NCI-H2029 treated with DMSO at 0.1 percent for 48 hours (cell line): ENCODE measurements around the gene OR4F6.
A peak's percentile ranks its signal among the peaks of the same experiment; 100 is the strongest.
"Not testable (repeated sequence)": the region's sequence is repeated elsewhere in the genome, so short reads cannot be mapped to it uniquely, and the experiment has no call there.

Experiments
- DNase-seq: peaks from one replicate; lab custom pipeline; 2025; lab: John Stamatoyannopoulos, UW

The OR4F6 gene, protein sequence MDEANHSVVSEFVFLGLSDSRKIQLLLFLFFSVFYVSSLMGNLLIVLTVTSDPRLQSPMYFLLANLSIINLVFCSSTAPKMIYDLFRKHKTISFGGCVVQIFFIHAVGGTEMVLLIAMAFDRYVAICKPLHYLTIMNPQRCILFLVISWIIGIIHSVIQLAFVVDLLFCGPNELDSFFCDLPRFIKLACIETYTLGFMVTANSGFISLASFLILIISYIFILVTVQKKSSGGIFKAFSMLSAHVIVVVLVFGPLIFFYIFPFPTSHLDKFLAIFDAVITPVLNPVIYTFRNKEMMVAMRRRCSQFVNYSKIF

DNA sequence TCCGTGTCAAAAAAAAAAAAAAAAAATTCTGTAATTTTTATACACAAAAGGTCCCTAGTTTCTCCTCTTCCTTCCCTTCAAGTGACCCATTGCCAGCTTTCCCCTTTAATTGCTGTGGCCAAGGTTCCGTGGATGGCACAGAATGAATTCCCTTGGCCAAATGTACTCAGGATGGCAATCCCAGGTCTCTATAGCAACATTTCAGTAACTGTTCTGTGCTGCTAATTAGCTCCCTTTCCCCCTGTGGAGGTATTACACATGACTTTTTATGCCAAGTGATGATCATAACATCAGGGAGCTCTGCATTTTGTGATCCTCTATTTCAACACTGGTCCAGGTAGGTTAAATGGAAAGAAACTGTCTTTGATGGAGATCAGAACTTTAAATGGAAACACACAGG, at the start of gene OR4F6:
Gene OR4F6 (plus strand): TSS at position 301 of the 400 bp plus-strand sequence. CDS start 2,211 bp downstream, outside the sequence.
- DNase-seq, result no peak

DNA sequence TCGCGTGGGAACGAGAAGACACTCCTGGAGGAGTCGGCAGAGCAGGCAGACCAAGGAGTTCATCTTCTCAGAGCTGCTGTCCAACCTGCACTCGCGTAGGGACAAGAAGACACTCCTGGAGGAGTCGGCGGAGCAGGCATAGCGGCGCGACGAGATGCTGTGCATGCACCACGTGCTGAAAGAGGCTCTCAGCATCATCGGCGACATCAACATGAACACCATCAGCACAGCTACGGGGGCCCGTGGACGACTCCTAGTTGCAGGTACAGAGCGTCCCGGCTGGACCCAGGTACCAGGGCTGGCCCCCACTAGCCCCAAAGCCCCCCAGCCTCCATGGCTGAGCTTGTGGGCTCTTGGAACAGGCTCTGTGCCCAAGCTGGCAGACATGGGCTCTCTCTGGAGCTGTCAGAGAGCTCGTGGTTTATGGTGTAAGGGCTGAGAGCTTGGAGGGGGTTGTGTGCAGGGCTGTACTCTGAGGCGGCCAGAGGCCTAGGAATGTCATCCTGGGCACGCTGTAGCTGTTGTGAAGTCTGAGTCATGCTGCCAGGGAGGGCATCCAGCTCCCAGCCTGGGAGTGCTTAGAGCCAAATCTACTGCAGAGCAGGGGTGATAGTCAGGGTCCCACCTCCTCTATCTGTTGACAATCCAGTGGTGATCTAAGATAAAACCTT, 38.5 kb upstream of the OR4F6 start:
- not testable (repeated sequence) for DNase-seq

DNA sequence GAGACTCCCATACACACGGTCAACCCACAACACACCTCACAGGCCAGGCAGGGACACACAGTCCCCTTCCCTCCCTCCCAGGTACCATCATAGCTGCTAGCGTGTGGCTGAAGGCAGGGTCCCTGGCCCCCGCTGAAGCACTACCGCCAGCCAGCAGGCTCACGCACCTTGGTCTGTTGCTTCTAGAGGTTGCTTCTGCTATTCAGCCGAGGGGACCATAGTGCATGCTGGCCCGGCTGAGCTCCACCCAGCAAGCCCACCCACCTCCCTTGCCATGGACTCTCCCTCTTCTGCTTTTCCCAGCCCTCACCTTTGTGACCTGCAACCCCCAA, 38.0 kb upstream of the OR4F6 start:
- not testable (repeated sequence) for DNase-seq

DNA sequence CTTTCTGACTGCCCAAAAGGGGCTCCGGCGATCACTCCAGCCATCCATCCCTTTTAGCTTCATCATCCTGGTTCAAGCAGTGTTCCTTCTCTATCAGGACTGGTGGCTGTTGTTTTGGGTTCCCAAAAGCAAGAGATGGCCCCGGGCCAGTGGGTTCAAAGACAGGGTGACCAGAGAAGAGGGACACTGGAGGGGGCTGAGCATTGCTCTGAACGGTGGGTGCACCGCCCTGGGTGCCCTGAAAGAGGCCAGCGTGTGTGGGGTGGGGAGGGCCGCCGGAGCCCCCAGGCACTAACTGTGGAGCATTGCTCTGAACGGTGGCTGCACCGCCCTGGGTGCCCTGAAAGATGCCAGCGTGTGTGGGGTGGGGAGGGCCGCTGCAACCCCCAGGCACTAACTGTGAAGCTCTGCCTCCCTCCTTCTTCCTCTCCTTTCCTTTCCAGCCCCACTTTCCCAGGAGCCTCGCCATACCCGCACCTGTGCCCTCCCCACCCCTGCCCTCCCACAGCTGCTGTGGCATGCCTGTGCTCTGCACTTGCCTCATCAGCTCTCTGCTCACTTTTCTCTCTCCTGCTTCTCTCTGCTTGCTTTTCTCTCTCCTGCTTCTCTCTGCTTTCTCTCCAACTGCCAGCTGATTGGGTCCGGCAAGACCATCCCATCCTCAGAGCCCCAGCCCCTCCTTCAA, 37.4 kb upstream of the OR4F6 start:
- DNase-seq, result no peak

DNA sequence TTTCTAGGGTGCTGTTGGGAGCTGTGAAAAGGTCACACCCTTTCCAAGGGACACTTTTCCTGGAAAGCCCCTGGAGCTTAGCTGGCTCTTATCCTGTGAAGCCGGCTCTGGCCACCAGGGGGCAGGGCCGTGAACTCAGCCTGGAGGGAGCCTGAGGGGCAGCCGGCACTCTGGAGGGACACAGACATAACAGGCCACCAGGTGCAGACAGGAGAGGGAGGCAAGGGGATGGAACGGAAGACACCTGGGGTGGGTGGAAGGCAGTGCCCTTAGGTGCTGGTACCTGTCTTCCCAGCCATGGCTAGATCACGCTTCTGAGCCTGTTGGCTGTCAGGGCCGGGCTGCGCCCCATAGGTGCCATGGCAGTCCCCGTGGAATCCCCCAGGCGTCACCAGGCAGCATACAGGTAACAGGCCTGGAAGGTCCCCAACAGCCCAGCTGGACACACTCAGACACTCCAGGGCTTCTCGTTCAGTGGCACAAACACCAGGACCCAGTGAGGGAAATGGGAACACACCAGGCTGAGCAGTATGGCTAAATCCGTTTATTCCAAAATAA, 36.1 kb upstream of the OR4F6 start:
- DNase-seq, result not testable (repeated sequence)

DNA sequence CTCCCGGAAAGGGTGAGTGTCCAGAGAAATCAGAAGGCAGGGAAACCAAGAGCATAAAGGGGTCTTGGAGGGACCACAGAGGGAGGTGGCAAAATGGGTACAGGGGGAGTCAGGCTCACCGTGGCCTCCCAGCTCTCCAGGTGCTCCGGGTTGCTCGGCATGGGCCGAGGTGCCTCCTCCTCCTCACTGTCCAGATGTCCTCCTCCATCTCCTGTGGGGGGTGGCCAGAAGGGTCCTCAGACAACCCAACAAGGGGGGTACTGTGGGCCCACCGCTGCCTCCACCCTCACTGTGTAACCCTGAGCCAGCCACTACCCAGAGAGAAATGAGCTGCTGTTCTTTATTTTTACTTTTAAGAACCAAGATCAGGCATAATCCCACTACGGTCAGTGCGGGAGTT, 30.4 kb upstream of the OR4F6 start:
- DNase-seq, result no peak

DNA sequence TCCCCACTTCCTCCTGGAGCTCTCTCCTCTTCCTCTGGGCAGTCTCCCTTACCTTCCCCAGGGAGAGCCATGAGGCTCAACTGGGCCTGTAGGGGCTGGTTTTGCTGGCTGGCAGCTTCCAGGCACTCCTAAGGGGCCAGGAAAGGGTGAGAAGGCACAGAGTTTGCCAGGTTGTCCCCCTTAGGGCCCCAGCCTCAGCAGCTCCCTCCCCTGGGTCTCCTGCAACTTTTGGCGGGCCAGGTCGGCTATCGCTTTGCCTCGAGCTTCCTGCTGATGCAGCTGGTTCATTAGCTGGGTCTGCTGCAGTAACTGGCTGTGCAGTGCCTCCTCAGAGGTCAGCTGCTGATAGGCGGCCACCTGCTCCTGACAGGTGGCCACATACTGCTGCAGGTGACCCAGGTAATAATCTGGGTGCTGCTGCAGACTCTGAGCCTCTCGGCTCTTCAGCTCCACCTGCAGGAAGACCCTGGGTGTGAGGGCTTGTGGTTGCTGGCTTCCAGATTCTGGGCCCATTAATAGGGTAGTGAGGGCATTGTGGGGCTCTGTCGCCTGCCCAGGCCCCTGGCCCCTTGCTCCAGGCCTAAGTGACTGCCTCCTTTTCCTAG, 29.7 kb upstream of the OR4F6 start:
- no peak for DNase-seq

DNA sequence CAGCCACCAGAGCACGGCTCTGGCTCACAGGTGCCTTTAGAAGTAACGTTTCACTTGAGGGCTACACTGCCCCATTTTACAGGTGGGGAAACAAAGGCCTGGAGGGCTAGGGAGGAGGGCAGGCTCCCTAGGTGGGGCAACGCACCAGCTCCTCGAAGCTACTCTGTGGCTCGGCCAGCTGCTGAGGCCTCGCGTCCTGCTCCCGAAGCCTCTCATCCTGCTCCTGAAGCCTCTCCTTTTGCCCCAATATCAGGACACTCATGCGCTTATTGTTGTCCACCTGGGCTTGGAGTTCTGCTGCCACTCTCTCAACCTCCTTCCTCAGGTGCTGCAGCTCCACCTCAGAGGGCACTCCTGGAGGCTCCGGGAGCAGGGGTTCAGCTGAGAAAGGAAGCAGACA, 28.2 kb upstream of the OR4F6 start:
- no peak for DNase-seq

DNA sequence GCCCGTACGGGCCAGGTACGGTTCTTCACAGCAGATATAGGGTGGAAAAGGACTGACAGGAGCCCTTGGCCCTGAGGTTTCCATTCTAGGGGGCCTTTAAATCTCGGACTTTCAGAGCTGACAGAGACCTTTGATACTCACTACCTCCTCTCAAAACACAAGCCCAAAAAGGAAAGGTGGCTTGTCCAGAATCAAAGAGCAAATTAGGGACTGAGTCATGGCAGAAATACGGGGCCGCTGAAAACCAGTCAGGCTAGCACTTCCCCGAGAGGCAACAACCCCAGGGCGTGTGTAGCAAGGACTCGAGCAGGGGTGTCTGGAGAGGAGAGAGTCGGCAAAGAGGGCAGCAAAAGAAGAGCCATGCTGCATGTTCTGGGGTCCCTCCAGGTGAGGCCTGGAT, 24.7 kb upstream of the OR4F6 start:
- DNase-seq, result not testable (repeated sequence)

DNA sequence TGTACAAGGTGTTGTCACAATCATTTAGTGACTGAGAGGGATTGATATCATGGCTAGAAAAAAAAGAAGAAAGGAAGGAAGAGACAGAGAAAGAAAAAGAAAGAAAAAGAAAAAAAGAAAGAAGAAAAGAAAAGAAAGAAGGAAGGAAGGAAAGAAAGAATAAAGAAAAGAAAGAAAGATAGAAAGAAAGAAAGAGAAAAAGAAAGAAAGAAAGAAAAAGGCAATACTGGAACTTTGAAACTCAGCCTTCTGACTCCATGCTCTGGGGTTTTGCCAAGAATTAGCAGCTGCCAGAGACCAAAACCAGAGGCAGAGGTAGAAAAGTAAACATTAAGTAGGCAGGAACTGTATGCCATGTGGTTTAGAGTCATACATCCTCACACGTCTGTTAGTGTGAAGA, 23.1 kb upstream of the OR4F6 start:
- DNase-seq, result peak; percentile 0

DNA sequence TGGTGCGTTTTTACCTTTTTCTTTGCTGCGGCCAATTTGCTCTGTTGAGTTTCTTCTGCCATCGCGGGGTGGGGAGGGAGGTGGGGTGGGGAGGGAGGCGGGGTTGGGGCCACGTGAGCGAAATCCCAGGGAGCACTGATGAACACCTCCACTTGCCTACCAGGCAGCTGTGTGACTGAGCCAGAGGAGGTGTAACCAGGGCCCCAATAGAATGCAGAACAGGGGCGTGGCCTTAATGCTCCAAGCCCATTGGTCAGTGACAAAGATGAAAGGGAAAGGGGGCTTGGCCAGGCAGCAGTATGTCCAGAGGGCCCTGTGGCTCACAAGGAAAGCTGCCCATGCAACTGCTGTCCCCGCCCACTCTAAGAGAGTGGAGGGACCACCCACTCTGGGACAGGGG, 21.4 kb upstream of the OR4F6 start:
- DNase-seq, result no peak

DNA sequence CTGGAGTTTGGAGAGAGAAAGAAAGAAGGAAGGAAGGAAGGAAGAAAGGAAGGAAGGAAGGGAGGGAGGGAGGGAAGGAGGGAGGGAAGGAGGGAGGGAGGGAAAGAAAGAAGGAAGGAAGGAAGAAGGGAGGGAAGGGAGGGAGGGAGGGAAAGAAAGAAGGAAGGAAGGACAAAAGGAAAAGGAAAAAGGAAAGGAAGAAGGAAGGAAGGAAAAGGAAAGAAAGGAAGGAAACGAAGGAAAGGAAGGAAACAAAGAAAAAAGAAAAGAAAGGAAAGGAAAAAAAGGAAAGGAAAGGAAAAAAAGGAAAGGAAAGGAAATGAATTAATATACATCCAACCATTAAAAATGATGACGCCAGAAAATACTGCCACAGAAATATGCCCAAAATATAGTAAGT, 18.7 kb upstream of the OR4F6 start:
- no peak for DNase-seq

DNA sequence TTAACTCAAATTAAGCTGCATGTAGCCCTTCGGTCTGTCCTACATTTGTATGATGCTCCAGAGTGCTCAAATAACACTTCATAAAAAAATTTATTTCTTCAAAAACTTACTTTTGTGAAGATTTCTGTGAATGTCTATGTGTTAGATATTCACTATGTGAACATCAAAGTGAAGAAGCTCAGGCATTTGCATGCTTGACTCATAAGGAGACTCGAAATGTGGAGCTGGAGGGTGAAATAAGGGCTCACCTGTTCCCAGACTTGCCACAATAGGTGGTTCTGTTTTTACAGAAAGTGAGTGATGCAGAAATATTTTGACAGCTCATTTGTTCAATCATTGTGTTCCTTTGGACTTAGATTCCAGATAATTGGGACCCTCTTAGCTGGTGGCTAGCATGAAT, 16.9 kb upstream of the OR4F6 start:
- not testable (repeated sequence) for DNase-seq

DNA sequence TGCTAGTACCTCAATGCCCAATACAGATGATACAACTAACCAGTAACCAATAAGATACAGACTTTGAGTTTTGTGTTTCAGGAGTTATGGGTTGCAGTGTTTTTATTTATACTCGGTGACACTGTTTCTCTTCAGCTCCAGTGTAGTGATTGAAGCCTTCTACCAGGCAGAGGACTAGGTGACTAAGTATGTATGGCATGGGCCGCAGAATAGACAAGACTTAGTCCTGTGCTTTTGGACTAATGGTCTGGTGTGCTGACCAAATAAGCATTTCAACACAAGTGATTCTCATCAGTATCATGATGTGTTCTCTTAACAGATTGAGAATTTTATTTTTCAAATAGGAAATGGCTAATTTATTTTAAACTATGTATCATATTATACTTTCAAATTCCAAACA, 15.3 kb upstream of the OR4F6 start:
- DNase-seq, result not testable (repeated sequence)

DNA sequence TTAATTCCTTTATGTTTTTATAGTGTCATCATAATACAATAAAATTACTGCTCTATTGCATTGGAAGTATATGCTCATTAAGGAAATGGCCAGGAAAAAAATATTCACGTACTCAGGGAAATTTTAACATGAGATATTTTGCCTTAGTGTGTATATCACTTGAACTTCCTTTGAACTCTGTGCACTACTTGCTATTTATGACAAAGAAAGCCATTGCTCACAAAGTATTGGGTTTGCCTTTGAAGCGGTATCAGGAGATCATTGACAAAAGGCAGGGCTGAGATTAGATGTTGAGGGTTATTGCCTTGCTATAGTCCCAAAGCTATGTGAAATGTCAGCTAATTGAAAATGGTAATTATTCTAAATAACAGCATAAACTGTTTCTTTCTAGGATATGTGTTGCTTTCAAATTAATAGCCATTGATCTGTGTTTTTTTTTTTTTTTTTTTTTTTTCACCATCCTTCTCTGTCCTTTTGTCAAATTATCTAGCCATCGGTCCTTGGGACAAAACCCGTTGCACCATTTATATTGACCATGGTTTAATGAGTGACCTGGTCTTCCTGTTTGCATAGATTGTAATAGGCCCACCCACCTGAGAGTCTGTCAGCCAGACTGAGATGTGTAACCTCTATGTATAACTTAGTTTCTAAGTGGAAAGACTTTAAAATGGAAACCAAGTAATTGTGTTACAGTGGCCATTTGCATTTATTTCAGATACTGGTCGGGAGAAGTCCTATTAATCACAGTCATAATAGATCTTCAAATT, 14.6 kb upstream of the OR4F6 start:
- not testable (repeated sequence) for DNase-seq

DNA sequence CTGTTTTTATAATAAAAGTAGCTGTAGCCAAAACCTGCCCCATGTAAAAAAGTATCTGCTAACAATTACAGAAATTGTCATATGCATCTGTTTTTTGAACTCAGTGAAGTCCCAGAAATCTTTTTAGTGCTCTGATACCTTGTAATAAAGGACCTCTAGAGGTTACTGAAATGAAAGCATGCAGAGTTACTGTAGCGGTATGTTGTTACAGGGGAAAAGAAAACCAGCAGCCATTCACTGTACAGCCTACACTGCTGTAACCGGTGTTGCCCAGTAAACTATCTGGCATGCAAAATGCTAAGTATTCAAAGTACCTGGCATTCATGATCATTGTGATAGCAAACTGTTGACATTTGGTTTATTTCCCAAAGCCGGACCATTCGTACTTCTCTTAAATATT, 12.6 kb upstream of the OR4F6 start:
- not testable (repeated sequence) for DNase-seq

DNA sequence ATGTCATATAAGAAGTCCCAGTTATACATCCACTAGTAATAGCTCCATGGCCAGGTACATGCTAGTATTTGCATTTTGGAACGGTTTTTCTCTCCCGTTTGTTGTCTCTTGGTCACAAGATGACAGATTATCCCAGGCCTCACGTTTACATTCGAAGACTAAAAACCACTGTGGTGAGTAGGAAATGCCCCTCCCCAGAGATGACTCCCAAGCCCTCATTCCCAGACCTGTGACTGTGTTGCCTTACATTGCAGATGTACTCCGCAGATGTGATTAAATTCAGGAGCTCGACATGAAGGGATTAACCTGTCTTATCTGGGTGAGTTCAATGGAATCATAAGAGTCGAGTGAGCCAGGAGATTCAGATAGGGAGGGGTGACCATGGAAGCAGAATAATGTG, 9.3 kb upstream of the OR4F6 start:
- DNase-seq, result not testable (repeated sequence)

DNA sequence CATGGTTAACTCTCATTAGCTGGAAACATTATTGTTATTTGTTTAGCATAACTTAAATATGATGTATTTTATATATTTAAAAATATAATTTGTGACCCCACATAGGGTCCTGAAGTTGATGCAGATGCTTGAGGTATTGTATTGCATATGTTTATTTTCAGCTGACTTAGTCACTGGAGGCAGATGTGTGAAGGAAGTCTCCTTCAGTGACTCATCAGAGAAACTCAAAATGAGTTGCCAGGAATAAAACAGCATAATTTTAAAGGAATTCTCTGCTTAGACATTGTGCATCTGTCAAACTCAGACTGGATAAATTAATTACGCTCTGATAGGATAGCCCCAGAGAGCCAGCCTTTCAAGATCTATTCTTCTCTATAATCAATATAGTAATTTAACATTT, 7.9 kb upstream of the OR4F6 start:
- no peak for DNase-seq

DNA sequence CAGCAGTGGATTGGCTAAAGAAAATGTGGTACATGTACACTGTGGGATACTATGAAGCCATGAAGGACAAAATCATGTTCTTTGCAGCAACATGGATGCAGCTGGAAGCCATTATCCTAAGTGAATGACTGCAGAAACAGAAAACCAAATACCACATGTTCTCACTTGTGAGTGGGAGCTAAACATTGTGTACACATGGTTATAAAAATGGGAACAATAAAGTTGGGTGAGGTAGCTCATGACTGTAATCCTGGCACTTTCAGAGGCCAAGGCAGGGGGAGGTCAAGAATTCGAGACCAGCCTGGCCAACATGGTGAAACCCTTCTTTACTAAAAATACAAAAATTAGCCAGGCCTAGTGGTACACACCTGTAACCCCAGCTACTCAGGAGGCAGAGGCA, 3.6 kb upstream of the OR4F6 start:
- no peak for DNase-seq

DNA sequence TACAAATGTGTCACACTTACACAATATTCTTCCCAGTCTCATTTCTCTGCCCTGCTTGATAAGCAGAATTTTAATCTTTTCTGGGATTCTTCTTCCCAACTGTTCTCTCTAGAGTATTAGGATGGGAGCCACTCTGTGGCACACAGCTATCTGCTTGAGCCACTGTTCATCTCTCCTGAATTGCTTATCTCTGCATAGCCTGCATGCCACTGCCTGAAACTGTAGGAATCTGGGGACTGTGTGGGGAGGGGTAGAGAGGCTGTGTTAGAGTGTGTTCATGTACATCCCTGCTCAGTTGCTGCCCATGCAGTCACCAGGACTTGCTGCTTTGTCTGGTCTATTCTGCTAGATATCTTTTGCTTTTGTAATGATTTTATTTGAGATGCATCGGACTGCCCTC, 2.3 kb upstream of the OR4F6 start:
- no peak for DNase-seq

DNA sequence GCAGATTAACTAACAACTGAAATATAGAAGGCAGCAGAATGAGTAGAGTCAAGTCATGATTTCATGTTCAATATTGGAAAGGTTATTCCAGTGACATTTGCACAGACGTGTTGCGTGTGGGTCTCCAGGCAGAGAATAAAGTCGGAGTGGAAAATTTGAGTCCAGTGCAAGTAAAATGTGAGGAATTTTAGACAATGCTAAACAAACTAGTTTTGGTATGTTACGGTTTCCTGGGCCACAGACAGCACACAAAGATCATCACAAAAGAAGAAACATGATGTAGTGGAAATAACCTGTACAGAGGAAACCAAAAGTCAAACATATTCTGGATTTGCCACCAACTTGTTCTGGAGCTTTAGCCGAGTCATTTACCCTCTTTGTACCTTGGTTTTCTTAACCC, 367 bp downstream of the OR4F6 start:
- DNase-seq, result no peak

DNA sequence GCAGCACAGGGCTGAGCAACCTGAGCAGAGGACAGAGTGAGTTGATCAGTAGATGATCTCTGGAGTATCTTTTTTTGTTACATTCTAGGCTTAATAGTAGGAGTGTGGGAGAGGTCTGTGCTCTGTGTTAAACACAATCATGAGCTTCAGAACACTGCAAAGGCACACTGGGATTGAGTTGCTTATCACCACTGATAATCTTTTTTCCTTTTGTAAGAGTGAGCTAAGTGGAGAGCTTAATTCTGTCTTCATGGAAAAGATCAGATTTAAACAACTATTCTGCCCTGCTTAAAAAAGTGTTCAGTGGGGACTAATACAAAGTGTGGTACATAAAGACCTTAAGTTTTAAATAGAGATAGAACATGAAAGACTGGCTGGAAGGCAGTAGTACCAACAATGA, 1.1 kb downstream of the OR4F6 start:
- DNase-seq, result no peak
